HG02623 (cell line): ENCODE data around the gene WDR64.
"Not testable (repeated sequence)": the region's sequence is repeated elsewhere in the genome, so short reads cannot be mapped to it uniquely, and the experiment has no call there.

Experiments
- ATAC-seq: cut with Tn5 transposase; IDR thresholded peaks from one replicate; pipeline ENCODE4 v1.9.1; 2021; ENCODE audit warnings: moderate library complexity; ENCODE audit not compliant: unreplicated experiment

Gene WDR64

GRCh38 chr1:241735493-241735926 lies 83.4 kb downstream of the WDR64 start:
- ATAC-seq: not testable (repeated sequence)

- no peak for ATAC-seq
Measured at GRCh38 chr1:241736387-241736786, 84.3 kb downstream of the WDR64 start.

DNA sequence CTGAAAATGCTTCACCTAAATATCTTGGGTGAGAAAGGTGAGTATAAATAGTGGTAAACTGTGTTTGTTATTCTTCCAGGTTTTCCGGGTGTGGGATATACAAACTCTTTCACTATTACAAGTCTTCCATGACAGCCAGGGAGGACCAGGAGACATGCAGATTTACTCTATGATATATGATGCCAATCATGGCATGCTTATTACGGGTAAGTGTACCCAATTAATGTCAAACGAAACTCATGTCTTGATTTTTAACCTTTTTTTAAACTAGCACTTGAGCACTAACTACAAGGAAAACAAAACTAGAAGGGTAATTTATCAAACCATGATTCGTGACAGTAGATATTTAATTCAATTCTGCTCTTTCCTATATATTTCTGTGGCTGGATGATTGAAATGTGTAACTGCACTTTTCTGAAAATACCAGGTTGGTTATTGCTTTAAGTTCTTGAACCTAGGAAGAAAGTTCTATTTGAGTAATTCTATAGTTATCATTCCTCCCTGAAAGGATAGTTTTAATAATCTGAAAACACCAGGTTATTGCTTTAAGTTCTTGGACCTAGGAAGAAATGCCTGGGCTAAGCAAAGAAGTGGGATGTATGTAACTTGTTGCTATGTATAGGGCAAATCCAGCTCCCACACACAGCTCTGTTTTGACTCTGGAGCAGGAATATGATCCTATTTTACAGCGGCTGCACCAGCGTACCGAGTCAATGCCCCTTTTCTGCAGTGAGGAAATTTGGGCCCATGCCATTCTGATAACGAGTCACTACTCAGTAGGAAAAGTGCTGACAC lies 86.4 kb downstream of the WDR64 start:
- no peak for ATAC-seq

GRCh38 chr1:241742084-241742483 lies 90.0 kb downstream of the WDR64 start:
- ATAC-seq: no peak

GRCh38 chr1:241744591-241744990 lies 92.5 kb downstream of the WDR64 start:
- no peak for ATAC-seq

GRCh38 chr1:241747992-241748391 lies 95.9 kb downstream of the WDR64 start:
- no peak for ATAC-seq

GRCh38 chr1:241749041-241749944 lies 97.2 kb downstream of the WDR64 start:
- no peak for ATAC-seq

DNA sequence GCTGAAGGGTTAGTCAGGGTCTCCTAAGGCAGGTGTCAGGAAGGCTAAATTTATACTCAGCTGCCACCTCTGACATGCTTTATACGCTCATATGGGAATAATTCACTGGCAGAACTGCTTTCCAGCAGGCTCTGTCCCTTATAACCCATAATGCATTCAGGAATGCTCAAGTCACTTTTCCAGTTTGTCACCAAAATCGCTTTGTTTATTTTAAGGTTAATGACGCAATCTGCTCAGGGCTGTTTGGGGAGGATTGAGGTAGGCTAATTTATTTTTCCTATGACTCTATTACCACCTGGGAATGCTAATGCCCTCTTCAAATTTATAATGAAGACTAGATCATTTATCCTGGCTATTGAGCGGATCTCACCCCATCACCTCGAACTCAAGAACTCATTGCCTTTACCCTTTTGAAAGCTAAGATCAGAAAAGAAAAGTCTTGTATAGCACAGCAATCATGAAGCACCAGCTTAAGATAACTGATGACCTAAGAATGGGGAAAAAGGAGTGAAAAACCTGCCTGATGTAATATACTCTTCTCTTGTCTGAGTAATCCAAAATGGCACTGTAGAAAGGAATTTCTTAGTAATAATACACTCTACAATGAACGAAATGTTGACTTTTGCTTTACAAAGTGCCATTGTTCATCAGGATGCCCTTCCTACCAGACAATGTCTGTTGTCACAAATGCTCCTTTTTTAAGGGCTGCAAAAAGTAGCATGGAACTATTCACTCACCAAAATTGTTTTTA lies 98.0 kb downstream of the WDR64 start:
- ATAC-seq: no peak

GRCh38 chr1:241751524-241751923 lies 99.4 kb downstream of the WDR64 start:
- no peak for ATAC-seq

GRCh38 chr1:241762713-241763339 lies 110.7 kb downstream of the WDR64 start:
- ATAC-seq: no peak

DNA sequence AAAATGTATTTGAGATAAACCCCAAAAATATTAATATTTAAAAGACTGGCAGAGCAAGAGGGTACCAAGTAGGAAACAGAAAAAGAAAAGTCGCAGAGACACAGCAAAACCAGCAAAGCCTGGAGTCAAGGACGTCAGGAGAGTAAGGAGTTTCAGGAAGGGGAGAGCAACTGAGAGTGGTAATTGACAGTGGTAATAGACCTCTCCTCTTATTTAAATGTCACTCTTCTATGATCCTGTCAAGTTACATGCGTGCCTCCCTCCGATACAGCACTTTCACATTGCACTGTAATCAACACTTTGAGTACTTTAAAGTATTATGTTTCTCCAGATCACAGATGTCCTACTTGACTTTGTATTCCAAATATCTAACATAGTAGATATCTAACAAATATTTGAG lies 113.3 kb downstream of the WDR64 start:
- ATAC-seq: no peak

- ATAC-seq: no peak
Measured at GRCh38 chr1:241767737-241768136, 115.7 kb downstream of the WDR64 start.

- no peak for ATAC-seq
Measured at GRCh38 chr1:241770115-241770514, 118.0 kb downstream of the WDR64 start.

GRCh38 chr1:241771117-241771516 lies 119.0 kb downstream of the WDR64 start:
- ATAC-seq: no peak

DNA sequence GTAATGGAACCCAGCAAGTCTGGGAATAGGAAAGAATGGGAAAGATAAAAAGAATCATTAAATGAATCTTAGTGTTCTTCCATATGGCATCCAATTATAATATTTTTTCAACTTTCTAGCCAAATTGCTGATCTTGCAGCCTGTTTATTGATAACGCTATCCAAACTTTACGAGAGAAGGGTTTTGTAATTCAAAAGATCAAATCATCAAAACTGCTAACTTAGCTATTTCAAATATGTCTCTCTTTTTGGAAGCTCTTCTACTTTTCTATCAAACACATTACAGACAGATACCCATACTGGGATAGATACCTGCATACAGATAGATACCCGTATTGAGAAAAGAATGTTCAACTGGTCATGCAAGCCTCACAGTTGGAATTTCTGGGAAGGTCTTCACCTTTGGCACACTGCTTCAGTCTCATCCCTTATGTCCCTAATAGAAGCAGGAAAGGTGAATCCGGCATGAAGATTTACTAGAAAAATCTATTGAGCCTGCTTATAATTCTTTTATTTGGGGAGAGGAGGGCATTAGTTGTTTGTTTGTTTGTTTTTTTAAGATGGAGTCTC lies 120.9 kb downstream of the WDR64 start:
- no peak for ATAC-seq

DNA sequence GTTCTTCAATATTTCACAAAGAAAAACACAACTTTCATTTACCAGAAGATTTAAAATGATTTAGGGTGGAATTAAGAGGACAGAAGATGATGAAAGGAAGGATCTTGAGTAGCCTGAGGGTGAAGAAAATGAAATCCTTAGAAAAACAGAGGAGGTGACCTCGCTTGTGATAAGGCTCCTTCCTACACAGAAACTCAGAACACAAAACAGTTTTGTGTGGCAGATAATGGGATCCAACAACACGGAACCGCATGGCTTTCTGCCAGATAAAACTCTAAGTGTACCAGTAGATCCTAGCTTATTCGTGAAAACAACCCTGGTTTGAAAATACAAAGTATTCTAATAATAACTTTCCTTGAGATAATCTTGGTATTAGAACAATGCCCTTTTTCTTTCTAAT lies 121.9 kb downstream of the WDR64 start:
- ATAC-seq: no peak

DNA sequence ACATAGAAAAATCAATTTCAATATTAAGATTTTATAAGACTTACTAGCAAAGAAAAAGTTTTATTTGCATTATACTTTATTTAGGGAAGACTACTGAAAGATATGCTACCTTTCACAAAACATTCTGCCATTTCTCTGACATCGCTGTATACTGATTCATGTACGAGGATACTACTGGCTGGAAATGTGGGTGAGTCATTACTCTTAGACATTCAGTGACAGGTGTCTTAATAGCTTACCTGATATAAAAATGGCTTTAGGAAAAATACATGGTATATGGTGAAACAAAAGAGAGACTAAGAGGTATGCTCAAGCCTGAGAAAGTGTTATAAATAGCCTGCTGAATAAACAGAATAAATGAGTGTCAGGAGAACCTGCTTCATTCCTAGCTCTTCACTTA lies 122.9 kb downstream of the WDR64 start:
- no peak for ATAC-seq

- ATAC-seq: no peak
Measured at GRCh38 chr1:241776911-241777310, 124.8 kb downstream of the WDR64 start.

GRCh38 chr1:241778117-241778516 lies 126.0 kb downstream of the WDR64 start:
- no peak for ATAC-seq

GRCh38 chr1:241779897-241780296 lies 127.8 kb downstream of the WDR64 start:
- no peak for ATAC-seq
